Mammary epithelial cell (primary cell): ENCODE data around the gene MYL5.

Source experiments
- EZH2 ChIP-seq: IDR thresholded peaks from 2 replicates; pipeline ENCODE4 v1.6.1; 2012; ENCODE audit warnings: low read length, inconsistent platforms, borderline replicate concordance
- TF ChIP-seq, protein P1 (sequence below), 2 donors: IDR thresholded peaks in 1 of 2; conservative IDR thresholded peaks in 1 of 2; 2 replicates each; pipeline ENCODE4 v1.5.1; 2011 to 2012; ENCODE audit warnings: inconsistent platforms in 2 of 2, low read length in 2 of 2, mild to moderate bottlenecking in 2 of 2, control low read depth in 1 of 2, low read depth in 1 of 2; ENCODE audit not compliant: insufficient read depth in 1 of 2; ENCODE audit errors: extremely low read depth in 1 of 2

DNA sequence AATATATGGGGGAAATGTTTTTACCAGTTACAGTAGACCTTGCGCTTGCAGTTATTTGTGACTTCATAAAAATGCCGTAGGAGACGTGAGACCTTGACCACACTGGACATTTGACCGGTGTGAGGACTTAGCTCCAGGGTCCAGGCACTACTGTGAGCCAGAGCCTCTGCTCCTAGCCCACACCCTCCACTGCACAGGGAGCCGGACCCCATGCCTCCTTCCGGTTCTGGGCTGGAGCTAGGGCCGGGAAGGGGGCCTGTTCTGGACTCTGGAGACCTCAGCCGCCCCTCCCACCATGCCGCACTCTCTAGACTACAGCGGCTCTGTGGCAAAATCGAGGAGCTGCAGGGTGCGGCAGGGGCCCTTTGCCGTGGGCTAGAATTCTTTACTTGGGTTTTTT, 36.6 kb downstream of the MYL5 start:
- TF ChIP-seq, protein P1, sequence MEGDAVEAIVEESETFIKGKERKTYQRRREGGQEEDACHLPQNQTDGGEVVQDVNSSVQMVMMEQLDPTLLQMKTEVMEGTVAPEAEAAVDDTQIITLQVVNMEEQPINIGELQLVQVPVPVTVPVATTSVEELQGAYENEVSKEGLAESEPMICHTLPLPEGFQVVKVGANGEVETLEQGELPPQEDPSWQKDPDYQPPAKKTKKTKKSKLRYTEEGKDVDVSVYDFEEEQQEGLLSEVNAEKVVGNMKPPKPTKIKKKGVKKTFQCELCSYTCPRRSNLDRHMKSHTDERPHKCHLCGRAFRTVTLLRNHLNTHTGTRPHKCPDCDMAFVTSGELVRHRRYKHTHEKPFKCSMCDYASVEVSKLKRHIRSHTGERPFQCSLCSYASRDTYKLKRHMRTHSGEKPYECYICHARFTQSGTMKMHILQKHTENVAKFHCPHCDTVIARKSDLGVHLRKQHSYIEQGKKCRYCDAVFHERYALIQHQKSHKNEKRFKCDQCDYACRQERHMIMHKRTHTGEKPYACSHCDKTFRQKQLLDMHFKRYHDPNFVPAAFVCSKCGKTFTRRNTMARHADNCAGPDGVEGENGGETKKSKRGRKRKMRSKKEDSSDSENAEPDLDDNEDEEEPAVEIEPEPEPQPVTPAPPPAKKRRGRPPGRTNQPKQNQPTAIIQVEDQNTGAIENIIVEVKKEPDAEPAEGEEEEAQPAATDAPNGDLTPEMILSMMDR (conservative IDR thresholded peaks at IDR 0.05 in 1 of 2, IDR thresholded peaks at IDR 0.05 in 1 of 2; ENCODE audit: extremely low read depth in 1 of 2, insufficient read depth in 1 of 2, low read depth in 1 of 2, low read length in 2 of 2): no peak
- no peak for TF ChIP-seq EZH2
